Hepatocyte (in vitro differentiated cells): ENCODE measurements around the gene CDC45.

Experiments
- EZH2 ChIP-seq: fragments of 200-600 bp; sonication (generic); IDR thresholded peaks from 2 replicates; pipeline ENCODE4 v1.6.1; 2016; ENCODE audit warnings: antibody characterized with exemption, mild to moderate bottlenecking, borderline replicate concordance
- EZH2phosphoT487 ChIP-seq: fragments of 200-600 bp; sonication (generic); IDR thresholded peaks from one replicate; pipeline ENCODE4 v1.6.1; 2018; ENCODE audit warnings: antibody characterized with exemption, mild to moderate bottlenecking, low read depth, moderate library complexity; ENCODE audit not compliant: unreplicated experiment, severe bottlenecking
- TF ChIP-seq, protein P1 (sequence below): fragments of 200-600 bp; sonication (generic); IDR thresholded peaks from 2 replicates; pipeline ENCODE4 v1.5.1; 2016; ENCODE audit warnings: antibody characterized with exemption, mild to moderate bottlenecking; ENCODE audit not compliant: poor library complexity

DNA sequence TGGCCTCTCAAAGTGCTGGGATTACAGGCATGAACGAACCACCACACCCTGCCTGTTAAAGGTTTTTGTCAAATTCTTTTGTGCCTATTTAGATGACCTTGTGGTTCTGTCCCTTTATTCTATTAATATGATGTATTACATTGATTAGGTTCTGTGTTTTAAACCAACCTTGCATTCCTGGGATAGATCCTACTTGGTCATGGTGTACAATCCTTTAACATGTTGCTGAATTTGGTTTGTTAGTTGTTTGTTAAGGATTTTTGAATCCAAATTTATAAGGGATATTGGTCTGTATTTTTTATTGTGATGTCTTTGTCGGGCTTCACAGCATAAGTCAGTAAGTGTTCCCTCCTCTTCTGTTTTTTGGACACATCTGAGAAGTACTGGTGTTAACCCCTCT, 73.5 kb downstream of the CDC45 start:
- TF ChIP-seq EZH2: no peak
- TF ChIP-seq, protein P1, sequence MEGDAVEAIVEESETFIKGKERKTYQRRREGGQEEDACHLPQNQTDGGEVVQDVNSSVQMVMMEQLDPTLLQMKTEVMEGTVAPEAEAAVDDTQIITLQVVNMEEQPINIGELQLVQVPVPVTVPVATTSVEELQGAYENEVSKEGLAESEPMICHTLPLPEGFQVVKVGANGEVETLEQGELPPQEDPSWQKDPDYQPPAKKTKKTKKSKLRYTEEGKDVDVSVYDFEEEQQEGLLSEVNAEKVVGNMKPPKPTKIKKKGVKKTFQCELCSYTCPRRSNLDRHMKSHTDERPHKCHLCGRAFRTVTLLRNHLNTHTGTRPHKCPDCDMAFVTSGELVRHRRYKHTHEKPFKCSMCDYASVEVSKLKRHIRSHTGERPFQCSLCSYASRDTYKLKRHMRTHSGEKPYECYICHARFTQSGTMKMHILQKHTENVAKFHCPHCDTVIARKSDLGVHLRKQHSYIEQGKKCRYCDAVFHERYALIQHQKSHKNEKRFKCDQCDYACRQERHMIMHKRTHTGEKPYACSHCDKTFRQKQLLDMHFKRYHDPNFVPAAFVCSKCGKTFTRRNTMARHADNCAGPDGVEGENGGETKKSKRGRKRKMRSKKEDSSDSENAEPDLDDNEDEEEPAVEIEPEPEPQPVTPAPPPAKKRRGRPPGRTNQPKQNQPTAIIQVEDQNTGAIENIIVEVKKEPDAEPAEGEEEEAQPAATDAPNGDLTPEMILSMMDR: no peak
- TF ChIP-seq EZH2phosphoT487: no peak
